Measurements from ENCODE around the gene ISCA2. TPM values are rescaled to one million over a fixed set of nuclear protein-coding genes. Genes with fewer than 3 reads are reported as not detected.

The ISCA2 gene
- total RNA-seq, 1 donor from 2014 or later: 22.4 TPM

GRCh38 chr14:74507085-74507484 lies 13.5 kb downstream of the ISCA2 start:
- peaks cover 26% of the 10 kb centered on the region for H3K4me1 Mint-ChIP-seq (ENCODE audit: unreplicated experiment)
- H3K4me3 Mint-ChIP-seq (ENCODE audit: unreplicated experiment): no peak overlapping the region
- TF ChIP-seq CTCF (IDR thresholded peaks at IDR 0.05): no peak
- peak overlapping the region; percentile 24 for H3K27ac Mint-ChIP-seq (ENCODE audit: unreplicated experiment)
- H3K9me3 Mint-ChIP-seq (ENCODE audit: unreplicated experiment): no peaks in the 10 kb centered on the region
- no peaks in the 10 kb centered on the region for H3K27me3 Mint-ChIP-seq (ENCODE audit: unreplicated experiment)
- no peak for DNase-seq (ENCODE audit: extremely low spot score, unreplicated experiment)
- H3K36me3 Mint-ChIP-seq (ENCODE audit: unreplicated experiment): peaks cover 52% of the 10 kb centered on the region

- Mint-ChIP-seq H3K36me3 (ENCODE audit: unreplicated experiment) (peaks cover 51% of the 10 kb centered on the region), H3K27ac (ENCODE audit: unreplicated experiment) (peak overlapping the region; percentile 24), H3K4me1 (ENCODE audit: unreplicated experiment) (peaks cover 29% of the 10 kb centered on the region), H3K27me3 (ENCODE audit: unreplicated experiment) (no peaks in the 10 kb centered on the region), H3K4me3 (ENCODE audit: unreplicated experiment) (no peak overlapping the region), H3K9me3 (ENCODE audit: unreplicated experiment) (no peaks in the 10 kb centered on the region)
- no peak for DNase-seq (ENCODE audit: extremely low spot score, unreplicated experiment)
- no peak for TF ChIP-seq CTCF (IDR thresholded peaks at IDR 0.05)
Observed at GRCh38 chr14:74507840-74508239, 14.3 kb downstream of the ISCA2 start.

GRCh38 chr14:74508292-74508731 lies 14.7 kb downstream of the ISCA2 start:
- peaks cover 54% of the 10 kb centered on the region for H3K36me3 Mint-ChIP-seq (ENCODE audit: unreplicated experiment)
- H3K4me3 Mint-ChIP-seq (ENCODE audit: unreplicated experiment): no peak overlapping the region
- no peak for DNase-seq (ENCODE audit: extremely low spot score, unreplicated experiment)

GRCh38 chr14:74508844-74509428 lies 15.4 kb downstream of the ISCA2 start:
- no peak for DNase-seq (ENCODE audit: extremely low spot score, unreplicated experiment)
- TF ChIP-seq CTCF (IDR thresholded peaks at IDR 0.05): no peak
- H3K9me3 Mint-ChIP-seq (ENCODE audit: unreplicated experiment): no peaks in the 10 kb centered on the region

More at GRCh38 chr14:74508292-74508731, 14.7 kb downstream of the ISCA2 start:
- no peaks in the 10 kb centered on the region for H3K27me3 Mint-ChIP-seq (ENCODE audit: unreplicated experiment)
- no peak overlapping the region for H3K27ac Mint-ChIP-seq (ENCODE audit: unreplicated experiment)
- H3K9me3 Mint-ChIP-seq (ENCODE audit: unreplicated experiment): no peaks in the 10 kb centered on the region
- TF ChIP-seq CTCF (IDR thresholded peaks at IDR 0.05): peak; percentile 45
- peaks cover 29% of the 10 kb centered on the region for H3K4me1 Mint-ChIP-seq (ENCODE audit: unreplicated experiment)

GRCh38 chr14:74509587-74510222 lies 16.1 kb downstream of the ISCA2 start:
- no peak for TF ChIP-seq CTCF (IDR thresholded peaks at IDR 0.05)
- no peaks in the 10 kb centered on the region for H3K27me3 Mint-ChIP-seq (ENCODE audit: unreplicated experiment)
- no peak overlapping the region for H3K4me3 Mint-ChIP-seq (ENCODE audit: unreplicated experiment)
- H3K9me3 Mint-ChIP-seq (ENCODE audit: unreplicated experiment): no peaks in the 10 kb centered on the region
- peaks cover 32% of the 10 kb centered on the region for H3K4me1 Mint-ChIP-seq (ENCODE audit: unreplicated experiment)
- H3K36me3 Mint-ChIP-seq (ENCODE audit: unreplicated experiment): peaks cover 56% of the 10 kb centered on the region
- DNase-seq (ENCODE audit: extremely low spot score, unreplicated experiment): no peak
- H3K27ac Mint-ChIP-seq (ENCODE audit: unreplicated experiment): peak overlapping the region; percentile 57

More at GRCh38 chr14:74508844-74509428, 15.4 kb downstream of the ISCA2 start:
- Mint-ChIP-seq H3K4me3 (ENCODE audit: unreplicated experiment) (no peak overlapping the region), H3K27me3 (ENCODE audit: unreplicated experiment) (no peaks in the 10 kb centered on the region), H3K27ac (ENCODE audit: unreplicated experiment) (no peak overlapping the region), H3K4me1 (ENCODE audit: unreplicated experiment) (peaks cover 29% of the 10 kb centered on the region), H3K36me3 (ENCODE audit: unreplicated experiment) (peaks cover 54% of the 10 kb centered on the region)

Measured in osteocyte (in vitro differentiated cells).